ENCODE measurements around the gene ACAP2.
"Not testable (repeated sequence)": the region's sequence is repeated elsewhere in the genome, so short reads cannot be mapped to it uniquely, and the experiment has no call there.

Gene ACAP2, protein sequence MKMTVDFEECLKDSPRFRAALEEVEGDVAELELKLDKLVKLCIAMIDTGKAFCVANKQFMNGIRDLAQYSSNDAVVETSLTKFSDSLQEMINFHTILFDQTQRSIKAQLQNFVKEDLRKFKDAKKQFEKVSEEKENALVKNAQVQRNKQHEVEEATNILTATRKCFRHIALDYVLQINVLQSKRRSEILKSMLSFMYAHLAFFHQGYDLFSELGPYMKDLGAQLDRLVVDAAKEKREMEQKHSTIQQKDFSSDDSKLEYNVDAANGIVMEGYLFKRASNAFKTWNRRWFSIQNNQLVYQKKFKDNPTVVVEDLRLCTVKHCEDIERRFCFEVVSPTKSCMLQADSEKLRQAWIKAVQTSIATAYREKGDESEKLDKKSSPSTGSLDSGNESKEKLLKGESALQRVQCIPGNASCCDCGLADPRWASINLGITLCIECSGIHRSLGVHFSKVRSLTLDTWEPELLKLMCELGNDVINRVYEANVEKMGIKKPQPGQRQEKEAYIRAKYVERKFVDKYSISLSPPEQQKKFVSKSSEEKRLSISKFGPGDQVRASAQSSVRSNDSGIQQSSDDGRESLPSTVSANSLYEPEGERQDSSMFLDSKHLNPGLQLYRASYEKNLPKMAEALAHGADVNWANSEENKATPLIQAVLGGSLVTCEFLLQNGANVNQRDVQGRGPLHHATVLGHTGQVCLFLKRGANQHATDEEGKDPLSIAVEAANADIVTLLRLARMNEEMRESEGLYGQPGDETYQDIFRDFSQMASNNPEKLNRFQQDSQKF

DNA sequence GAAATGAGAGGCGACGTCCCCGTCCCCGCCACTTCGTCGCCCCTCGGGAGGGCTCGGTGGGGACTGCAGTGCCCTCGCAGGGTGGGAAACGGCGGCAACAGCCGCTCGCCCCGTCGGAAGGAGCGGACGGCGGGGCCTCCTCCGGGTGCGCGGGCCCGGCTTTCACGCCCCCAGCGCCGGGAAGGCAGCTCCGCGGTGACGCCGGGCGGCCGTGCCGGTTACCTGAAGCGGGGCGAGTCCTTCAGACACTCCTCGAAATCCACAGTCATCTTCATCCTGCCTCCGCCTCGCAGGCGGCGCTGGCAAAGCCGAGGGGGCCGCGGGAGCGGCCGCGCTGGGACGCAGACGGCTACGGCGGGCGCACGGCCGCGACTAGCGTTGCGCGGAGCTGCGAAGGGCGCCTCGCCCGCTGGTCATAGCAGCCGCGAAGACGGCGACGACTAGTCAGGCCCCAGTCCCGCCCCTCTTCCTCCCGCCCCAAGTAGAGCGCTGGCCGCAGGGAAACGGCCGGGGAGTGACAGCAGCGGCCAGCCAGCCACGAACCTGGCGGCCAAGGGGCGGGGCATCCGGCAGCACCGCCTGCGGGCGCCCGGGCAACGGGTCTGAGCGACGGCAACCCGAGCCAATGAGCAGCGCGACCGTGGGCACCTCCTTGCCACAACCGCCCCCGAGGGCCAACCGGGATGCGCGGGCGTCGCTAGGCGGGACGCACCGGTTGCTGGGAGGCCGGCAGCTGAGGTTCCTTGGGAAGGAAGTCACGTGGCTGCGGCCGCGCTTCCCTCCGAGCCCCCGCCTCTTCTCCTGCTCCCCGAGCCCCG lies at the start of gene ACAP2:
ACAP2 (minus strand) TSS at position 448 of the 818 bp plus-strand sequence; CDS start at position 275, 173 bp downstream.
- H3K27ac ChIP-seq, result peak within 1 kb of the TSS; percentile 96
- TF ChIP-seq, protein P1, sequence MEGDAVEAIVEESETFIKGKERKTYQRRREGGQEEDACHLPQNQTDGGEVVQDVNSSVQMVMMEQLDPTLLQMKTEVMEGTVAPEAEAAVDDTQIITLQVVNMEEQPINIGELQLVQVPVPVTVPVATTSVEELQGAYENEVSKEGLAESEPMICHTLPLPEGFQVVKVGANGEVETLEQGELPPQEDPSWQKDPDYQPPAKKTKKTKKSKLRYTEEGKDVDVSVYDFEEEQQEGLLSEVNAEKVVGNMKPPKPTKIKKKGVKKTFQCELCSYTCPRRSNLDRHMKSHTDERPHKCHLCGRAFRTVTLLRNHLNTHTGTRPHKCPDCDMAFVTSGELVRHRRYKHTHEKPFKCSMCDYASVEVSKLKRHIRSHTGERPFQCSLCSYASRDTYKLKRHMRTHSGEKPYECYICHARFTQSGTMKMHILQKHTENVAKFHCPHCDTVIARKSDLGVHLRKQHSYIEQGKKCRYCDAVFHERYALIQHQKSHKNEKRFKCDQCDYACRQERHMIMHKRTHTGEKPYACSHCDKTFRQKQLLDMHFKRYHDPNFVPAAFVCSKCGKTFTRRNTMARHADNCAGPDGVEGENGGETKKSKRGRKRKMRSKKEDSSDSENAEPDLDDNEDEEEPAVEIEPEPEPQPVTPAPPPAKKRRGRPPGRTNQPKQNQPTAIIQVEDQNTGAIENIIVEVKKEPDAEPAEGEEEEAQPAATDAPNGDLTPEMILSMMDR (conservative IDR thresholded peaks at IDR 0.05), result no peak
- TF ChIP-seq ZFX (IDR thresholded peaks at IDR 0.05), result peak; percentile 88

DNA sequence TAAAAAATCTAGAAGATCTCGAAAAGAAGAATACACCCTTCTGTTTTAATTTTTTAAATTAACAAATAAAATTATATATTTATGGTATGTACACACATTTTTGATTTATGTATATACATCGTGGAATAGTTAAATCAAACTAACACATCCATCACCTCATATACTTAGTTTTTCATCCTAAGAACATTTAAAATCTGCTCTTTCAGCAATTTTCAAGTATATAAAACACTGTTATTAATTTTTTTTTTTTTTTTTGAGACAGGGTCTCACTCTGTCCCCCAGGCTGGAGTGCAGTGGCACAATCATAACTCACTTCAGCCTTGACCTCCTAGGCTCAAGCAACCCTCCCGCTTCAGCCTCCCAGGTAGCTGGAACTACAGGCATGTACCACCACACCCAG lies 32.8 kb upstream of the ACAP2 start:
- no peak for TF ChIP-seq ZFX (IDR thresholded peaks at IDR 0.05)
- TF ChIP-seq, protein P1 (conservative IDR thresholded peaks at IDR 0.05), result no peak
- H3K27ac ChIP-seq, result no peak overlapping the region

DNA sequence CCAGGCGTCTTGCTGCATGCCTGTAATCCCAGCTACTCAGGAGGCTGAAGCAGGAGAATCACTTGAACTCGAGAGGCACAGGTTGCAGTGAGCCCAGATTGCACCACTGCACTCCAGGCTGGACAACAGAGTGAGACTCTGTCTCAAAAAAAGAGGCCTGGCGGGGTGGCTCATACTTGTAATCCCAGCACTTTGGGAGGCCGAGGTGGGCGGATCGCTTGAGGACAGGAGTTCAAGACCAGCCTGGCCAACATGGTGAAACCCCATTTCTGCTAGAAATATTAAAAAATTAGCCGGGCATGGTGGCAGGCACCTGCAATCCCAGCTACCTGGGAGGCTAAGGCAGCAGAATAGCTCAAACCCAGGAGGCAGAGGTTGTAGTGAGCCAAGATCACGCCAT lies 32.3 kb upstream of the ACAP2 start:
- not testable (repeated sequence) for H3K27ac ChIP-seq

DNA sequence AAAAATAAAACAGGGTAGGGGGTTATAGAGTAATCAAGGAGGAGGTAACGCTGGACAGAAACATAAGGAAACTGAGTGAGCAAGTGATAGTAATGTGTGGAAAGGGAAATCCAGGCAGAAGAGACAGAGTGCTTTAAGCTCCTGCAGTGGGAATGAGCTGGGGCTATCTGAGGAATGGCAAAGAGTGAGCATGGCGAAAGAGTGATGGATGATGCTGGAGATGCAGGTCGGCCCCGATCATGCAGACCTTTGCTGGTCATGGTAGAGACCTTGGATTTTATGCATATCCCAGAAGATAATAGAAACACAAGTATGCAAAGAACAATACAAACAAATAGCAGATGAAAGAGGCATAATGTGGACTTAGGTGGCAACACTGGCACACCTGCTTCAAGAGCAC lies 26.0 kb upstream of the ACAP2 start:
- no peak overlapping the region for H3K27ac ChIP-seq
- TF ChIP-seq, protein P1 (conservative IDR thresholded peaks at IDR 0.05), result no peak
- no peak for TF ChIP-seq ZFX (IDR thresholded peaks at IDR 0.05)

DNA sequence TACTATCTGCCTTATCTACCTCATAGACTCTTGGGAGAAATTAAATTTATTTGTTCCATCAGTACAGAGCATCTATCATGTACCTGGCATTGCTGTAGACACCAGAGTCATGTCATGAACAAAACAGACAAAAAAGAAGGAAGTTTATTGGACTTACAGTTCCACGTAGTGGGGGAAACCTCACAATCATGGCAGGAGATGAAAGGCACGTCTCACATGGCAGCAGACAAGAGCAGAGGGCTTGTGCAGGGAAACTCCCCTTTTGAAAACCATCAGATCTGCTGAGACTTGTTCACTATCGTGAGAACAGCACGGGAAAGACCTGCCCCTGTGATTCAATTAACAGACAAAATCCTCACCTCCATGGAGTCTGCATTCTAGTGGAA lies 25.6 kb upstream of the ACAP2 start:
- TF ChIP-seq, protein P1 (conservative IDR thresholded peaks at IDR 0.05), result no peak
- no peak for TF ChIP-seq ZFX (IDR thresholded peaks at IDR 0.05)
- H3K27ac ChIP-seq, result no peak overlapping the region

DNA sequence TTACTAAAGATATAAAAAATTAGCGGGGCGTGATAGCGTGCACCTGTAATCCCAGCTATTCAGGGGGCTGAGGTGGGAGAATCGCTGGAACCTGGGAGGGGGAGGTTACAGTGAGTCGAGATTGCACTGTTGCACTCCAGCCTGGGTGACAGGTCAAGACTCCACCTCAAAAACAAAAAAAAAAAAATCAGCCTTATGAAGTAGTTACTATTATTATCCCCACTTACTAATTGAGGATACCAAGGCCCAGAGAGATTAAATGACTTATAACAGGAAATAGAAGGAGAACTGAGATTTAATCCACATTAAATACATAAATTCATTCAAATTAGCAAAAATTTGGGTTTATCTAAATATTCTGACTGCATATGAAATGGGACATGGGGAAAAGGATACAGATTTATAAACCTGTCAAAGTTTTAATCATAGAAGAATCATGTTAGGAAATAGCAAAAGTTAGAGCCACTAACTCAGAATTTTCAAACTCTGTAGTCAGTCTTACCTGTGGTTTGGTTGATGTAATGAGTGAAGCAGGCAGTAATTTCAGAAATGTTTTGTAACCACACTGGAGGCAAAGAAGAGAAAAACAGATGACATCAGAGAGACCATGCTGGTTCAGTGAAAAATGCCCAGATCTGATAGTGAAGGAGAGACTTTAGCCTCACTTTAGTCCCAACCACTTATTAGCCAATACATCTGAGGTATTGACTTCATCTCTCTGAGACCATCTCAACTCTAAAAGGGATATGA lies 25.0 kb upstream of the ACAP2 start:
- TF ChIP-seq ZFX (IDR thresholded peaks at IDR 0.05), result no peak
- TF ChIP-seq, protein P1 (conservative IDR thresholded peaks at IDR 0.05), result no peak
- no peak overlapping the region for H3K27ac ChIP-seq

DNA sequence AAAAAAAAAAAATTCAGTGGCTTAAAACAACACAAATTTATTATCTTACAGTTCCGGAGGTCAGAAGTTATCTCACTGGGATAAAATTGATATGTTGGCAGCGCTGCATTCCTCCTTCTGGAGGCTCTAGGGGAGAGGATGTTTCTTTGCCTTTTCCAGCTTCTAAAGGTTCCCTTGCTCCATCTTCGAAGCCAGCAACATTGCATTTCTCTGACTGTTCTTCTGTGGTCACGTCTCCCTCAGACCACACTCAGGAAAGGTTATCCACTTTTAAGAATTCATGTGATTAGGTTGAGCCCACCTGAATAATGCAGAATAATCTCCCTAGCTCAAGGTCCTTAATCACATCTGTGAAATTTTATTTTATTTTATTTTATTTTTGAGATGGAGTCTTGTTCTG lies 23.4 kb upstream of the ACAP2 start:
- no peak for TF ChIP-seq ZFX (IDR thresholded peaks at IDR 0.05)
- TF ChIP-seq, protein P1 (conservative IDR thresholded peaks at IDR 0.05), result no peak
- no peak overlapping the region for H3K27ac ChIP-seq

DNA sequence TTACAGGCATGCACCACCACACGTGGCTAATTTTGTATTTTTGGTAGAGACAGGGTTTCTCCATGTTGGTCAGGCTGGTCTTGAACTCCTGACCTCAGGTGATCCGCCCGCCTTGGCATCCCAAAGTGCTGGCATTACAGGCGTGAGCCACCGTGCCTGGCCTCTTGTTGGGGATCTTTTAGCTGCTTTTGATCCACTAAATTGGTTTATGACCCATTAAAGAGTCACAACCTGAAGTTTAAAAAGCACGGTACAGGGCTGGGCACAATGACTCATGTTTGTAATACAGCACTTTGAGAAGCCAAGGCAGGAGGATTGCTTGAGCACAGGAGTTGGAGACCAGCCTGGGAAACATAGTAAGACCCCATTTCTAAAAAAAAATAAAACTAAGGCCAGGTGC lies 20.1 kb upstream of the ACAP2 start:
- not testable (repeated sequence) for H3K27ac ChIP-seq
